Dendritic cell treated with granulocyte-macrophage colony-stimulating factor and Interleukin-4, amounts not matched to agents 40 ng/mL and 50 ng/mL, for 4 days (primary cell): ENCODE measurements around the gene CDC20B.

ENCODE experiments used
- H3K27ac Mint-ChIP-seq: one replicate; pipeline ENCODE4 v1.8.0; 2022; ENCODE audit warnings: mild to moderate bottlenecking, mixed read lengths
- H3K27me3 Mint-ChIP-seq: one replicate; pipeline ENCODE4 v1.8.0; 2022; ENCODE audit warnings: mild to moderate bottlenecking, mixed read lengths
- H3K36me3 Mint-ChIP-seq: one replicate; pipeline ENCODE4 v1.8.0; 2022; ENCODE audit warnings: low read depth, mixed read lengths
- H3K4me1 Mint-ChIP-seq: one replicate; pipeline ENCODE4 v1.8.0; 2022; ENCODE audit warnings: low read depth, mixed read lengths
- H3K4me3 Mint-ChIP-seq: one replicate; pipeline ENCODE4 v1.8.0; 2022; ENCODE audit warnings: mild to moderate bottlenecking, moderate library complexity, mixed read lengths
- H3K9me3 Mint-ChIP-seq: one replicate; pipeline ENCODE4 v1.8.0; 2022; ENCODE audit warnings: mixed read lengths
- intact Hi-C: fragments of 100-400 bp; cut with micrococcal nuclease; formaldehyde crosslinking; loops from one replicate; pipeline ENCODE4 v1.15.0; 2022

The CDC20B gene

GRCh38 chr5:55176176-55176818 is 3.3 kb upstream of the CDC20B start:
- Mint-ChIP-seq H3K27ac (no peak overlapping the region), H3K27me3 (peaks cover 66% of the 10 kb centered on the region)

GRCh38 chr5:55175781-55176175 is 2.8 kb upstream of the CDC20B start:
- Mint-ChIP-seq H3K27me3 (peaks cover 67% of the 10 kb centered on the region), H3K36me3 (no peaks in the 10 kb centered on the region), H3K9me3 (no peaks in the 10 kb centered on the region), H3K4me3 (peak overlapping the region; percentile 76), H3K4me1 (peaks cover 31% of the 10 kb centered on the region), H3K27ac (no peak overlapping the region)
- intact Hi-C loops = no loop called here

More at GRCh38 chr5:55176176-55176818, 3.3 kb upstream of the CDC20B start:
- peaks cover 31% of the 10 kb centered on the region for H3K4me1 Mint-ChIP-seq
- no peaks in the 10 kb centered on the region for H3K9me3 Mint-ChIP-seq
- peak overlapping the region; percentile 76 for H3K4me3 Mint-ChIP-seq
- intact Hi-C loops = no loop called here
- H3K36me3 Mint-ChIP-seq = no peaks in the 10 kb centered on the region

GRCh38 chr5:55173687-55174230 is 782 bp upstream of the CDC20B start:
- H3K4me1 Mint-ChIP-seq = peaks cover 31% of the 10 kb centered on the region
- peak overlapping the region; percentile 77 for H3K27ac Mint-ChIP-seq
- intact Hi-C loops = loop anchor here (2.0 to 5.0 kb wide), 5 partner anchors 59 to 861 kb away; partner anchors contain the start of genes ARL15, CCNO, DHX29 and MTREX
- peaks cover 66% of the 10 kb centered on the region for H3K27me3 Mint-ChIP-seq
- H3K36me3 Mint-ChIP-seq = no peaks in the 10 kb centered on the region
- peak overlapping the region; percentile 83 for H3K4me3 Mint-ChIP-seq
- H3K9me3 Mint-ChIP-seq = no peaks in the 10 kb centered on the region

GRCh38 chr5:55172051-55172899 is 702 bp downstream of the CDC20B start:
- H3K27ac Mint-ChIP-seq = peak overlapping the region; percentile 77
- H3K4me1 Mint-ChIP-seq = peaks cover 31% of the 10 kb centered on the region
- intact Hi-C loops = loop anchor here (2.0 to 5.0 kb wide), 5 partner anchors 60 to 860 kb away; partner anchors contain the start of genes ARL15, CCNO, DHX29 and MTREX
- H3K4me3 Mint-ChIP-seq = peak overlapping the region; percentile 83
- peaks cover 65% of the 10 kb centered on the region for H3K27me3 Mint-ChIP-seq
- H3K36me3 Mint-ChIP-seq = no peaks in the 10 kb centered on the region
- H3K9me3 Mint-ChIP-seq = no peaks in the 10 kb centered on the region

GRCh38 chr5:55171471-55171870 is 1.5 kb downstream of the CDC20B start:
- Mint-ChIP-seq H3K36me3 (no peaks in the 10 kb centered on the region), H3K27ac (no peak overlapping the region), H3K4me1 (peaks cover 27% of the 10 kb centered on the region), H3K27me3 (peaks cover 64% of the 10 kb centered on the region), H3K4me3 (no peak overlapping the region), H3K9me3 (no peaks in the 10 kb centered on the region)
- intact Hi-C loops = loop anchor here (5.0 kb wide), 4 partner anchors 61 to 859 kb away; partner anchors contain the start of genes ARL15, CCNO, DHX29 and MTREX

- H3K27ac Mint-ChIP-seq = no peak overlapping the region
- no peaks in the 10 kb centered on the region for H3K36me3 Mint-ChIP-seq
- H3K9me3 Mint-ChIP-seq = no peaks in the 10 kb centered on the region
- H3K27me3 Mint-ChIP-seq = peaks cover 30% of the 10 kb centered on the region
- peaks cover 11% of the 10 kb centered on the region for H3K4me1 Mint-ChIP-seq
- no peak overlapping the region for H3K4me3 Mint-ChIP-seq
- intact Hi-C loops = no loop called here
Observed at GRCh38 chr5:55162666-55163065, 10.3 kb downstream of the CDC20B start.

- Mint-ChIP-seq H3K4me3 (no peak overlapping the region), H3K27ac (no peak overlapping the region), H3K4me1 (peaks cover 11% of the 10 kb centered on the region), H3K36me3 (no peaks in the 10 kb centered on the region), H3K27me3 (peaks cover 18% of the 10 kb centered on the region), H3K9me3 (no peaks in the 10 kb centered on the region)
- intact Hi-C loops = no loop called here
Observed at GRCh38 chr5:55160493-55161209, 12.3 kb downstream of the CDC20B start.

- Mint-ChIP-seq H3K27me3 (peaks cover 22% of the 10 kb centered on the region), H3K4me3 (peak within 1 kb of the TSS; percentile 17), H3K4me1 (peaks cover 11% of the 10 kb centered on the region), H3K27ac (no peak within 1 kb of the TSS), H3K9me3 (no peaks in the 10 kb centered on the region), H3K36me3 (no peaks in the 10 kb centered on the region)
- intact Hi-C loops = no loop called here
Observed at GRCh38 chr5:55159763-55160492, 13.0 kb downstream of the CDC20B start, which contains the start of gene GPX8. Gene GPX8, plus strand, starts transcription at chr5:55160171. Its CDS starts 22 bp downstream, at chr5:55160193.

GRCh38 chr5:55154873-55155272 is 18.1 kb downstream of the CDC20B start:
- peaks cover 27% of the 10 kb centered on the region for H3K27me3 Mint-ChIP-seq
- intact Hi-C loops = no loop called here

GRCh38 chr5:55151923-55152842 is 20.8 kb downstream of the CDC20B start:
- Mint-ChIP-seq H3K27me3 (peaks cover 22% of the 10 kb centered on the region), H3K27ac (no peak overlapping the region), H3K4me1 (no peaks in the 10 kb centered on the region), H3K36me3 (no peaks in the 10 kb centered on the region), H3K4me3 (no peak overlapping the region), H3K9me3 (no peaks in the 10 kb centered on the region)
- intact Hi-C loops = no loop called here

More at GRCh38 chr5:55154873-55155272, 18.1 kb downstream of the CDC20B start:
- Mint-ChIP-seq H3K9me3 (no peaks in the 10 kb centered on the region), H3K4me3 (no peak overlapping the region), H3K36me3 (no peaks in the 10 kb centered on the region), H3K4me1 (peaks cover 10% of the 10 kb centered on the region), H3K27ac (no peak overlapping the region)

GRCh38 chr5:55149308-55149795 is 23.6 kb downstream of the CDC20B start:
- intact Hi-C loops = loop anchor here (5.0 to 10.0 kb wide), 2 partner anchors 632 to 905 kb away; partner anchors contain the start of gene SNX18
- no peaks in the 10 kb centered on the region for H3K36me3 Mint-ChIP-seq
- H3K9me3 Mint-ChIP-seq = no peaks in the 10 kb centered on the region
- H3K27ac Mint-ChIP-seq = no peak overlapping the region
- peaks cover 22% of the 10 kb centered on the region for H3K27me3 Mint-ChIP-seq
- no peak overlapping the region for H3K4me3 Mint-ChIP-seq
- H3K4me1 Mint-ChIP-seq = peaks cover 5% of the 10 kb centered on the region

GRCh38 chr5:55146543-55147151 is 26.3 kb downstream of the CDC20B start:
- Mint-ChIP-seq H3K27ac (no peak overlapping the region), H3K36me3 (no peaks in the 10 kb centered on the region), H3K9me3 (no peaks in the 10 kb centered on the region), H3K4me3 (no peak overlapping the region), H3K27me3 (peaks cover 18% of the 10 kb centered on the region), H3K4me1 (peaks cover 5% of the 10 kb centered on the region)
- intact Hi-C loops = loop anchor here (1.0 to 10.0 kb wide), 3 partner anchors 240 to 902 kb away; partner anchors contain the start of gene SNX18
